GM18498 (cell line): ENCODE measurements around the gene DHRSX.
"Not testable (repeated sequence)": the region's sequence is repeated elsewhere in the genome, so short reads cannot be mapped to it uniquely, and the experiment has no call there.

Experiments used
- ATAC-seq: cut with Tn5 transposase; IDR thresholded peaks from one replicate; pipeline ENCODE4 v1.9.1; 2021; ENCODE audit warnings: mild to moderate bottlenecking, moderate library complexity; ENCODE audit not compliant: unreplicated experiment

The DHRSX gene

DNA sequence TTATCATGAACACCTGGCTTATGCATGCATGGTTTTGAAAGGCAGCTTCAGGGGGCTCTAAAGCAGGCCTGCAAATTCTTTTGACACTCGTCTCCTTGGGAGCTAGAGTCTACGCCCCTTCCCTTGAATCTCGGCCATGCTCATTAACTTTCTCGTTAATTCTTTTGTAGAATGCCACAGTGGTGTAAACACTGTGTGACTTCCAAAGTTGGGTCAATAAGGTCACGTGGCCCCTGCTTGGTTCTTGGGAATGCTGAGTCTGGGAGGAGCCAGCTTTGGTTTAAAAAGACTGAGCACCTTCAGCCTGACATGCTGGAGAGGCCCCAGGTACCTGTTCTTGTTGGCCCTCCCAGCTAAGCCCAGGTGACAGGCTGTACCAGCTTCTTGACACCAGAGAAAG, 228.4 kb downstream of the DHRSX start:
- no peak for ATAC-seq

- ATAC-seq, result not testable (repeated sequence)
Observed at GRCh38 chrX:2271595-2271994, 229.2 kb downstream of the DHRSX start.

GRCh38 chrX:2270783-2271182, 230.0 kb downstream of the DHRSX start:
- ATAC-seq, result not testable (repeated sequence)

- ATAC-seq, result no peak
Observed at GRCh38 chrX:2267890-2268289, 232.9 kb downstream of the DHRSX start.

- ATAC-seq, result no peak
Observed at GRCh38 chrX:2266445-2267349, 234.1 kb downstream of the DHRSX start.

- not testable (repeated sequence) for ATAC-seq
Observed at GRCh38 chrX:2265658-2266444, 234.9 kb downstream of the DHRSX start.

DNA sequence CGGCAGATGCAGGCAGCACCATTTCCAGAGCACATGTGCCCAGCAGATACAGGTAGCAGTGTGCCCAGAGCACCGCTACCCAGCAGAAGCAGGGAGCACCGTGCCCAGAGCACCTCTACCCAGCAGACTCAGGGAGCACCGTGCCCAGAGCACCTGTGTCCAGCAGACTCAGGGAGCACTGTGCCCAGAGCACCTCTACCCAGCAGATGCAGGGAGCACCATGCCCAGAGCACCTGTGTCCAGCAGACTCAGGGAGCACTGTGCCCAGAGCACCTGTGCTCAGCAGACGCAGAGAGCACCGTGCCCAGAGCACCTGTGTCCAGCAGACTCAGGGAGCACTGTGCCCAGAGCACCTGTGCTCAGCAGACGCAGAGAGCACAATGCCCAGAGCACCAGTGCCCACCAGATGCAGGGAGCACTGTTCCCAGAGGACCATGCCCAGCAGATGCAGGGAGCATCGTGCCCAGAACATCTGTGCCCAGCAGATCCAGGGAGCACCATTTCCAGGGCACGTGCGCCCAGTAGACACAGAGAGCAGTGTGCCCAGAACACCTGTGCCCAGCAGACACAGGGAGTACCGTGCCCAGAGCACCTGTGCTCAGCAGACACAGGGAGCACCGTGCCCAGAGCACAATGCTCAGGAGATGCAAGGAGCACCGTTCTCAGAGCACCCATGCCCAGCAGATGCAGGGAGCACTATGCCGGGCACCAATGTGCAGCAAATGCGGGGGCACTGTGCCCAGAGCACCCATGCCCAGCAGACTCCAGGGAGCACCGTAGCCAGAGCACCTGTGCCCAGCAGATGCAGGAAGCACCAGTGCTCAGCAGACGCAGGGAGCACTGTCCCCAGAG, 236.4 kb downstream of the DHRSX start:
- no peak for ATAC-seq

- no peak for ATAC-seq
Observed at GRCh38 chrX:2263203-2263602, 237.6 kb downstream of the DHRSX start.

DNA sequence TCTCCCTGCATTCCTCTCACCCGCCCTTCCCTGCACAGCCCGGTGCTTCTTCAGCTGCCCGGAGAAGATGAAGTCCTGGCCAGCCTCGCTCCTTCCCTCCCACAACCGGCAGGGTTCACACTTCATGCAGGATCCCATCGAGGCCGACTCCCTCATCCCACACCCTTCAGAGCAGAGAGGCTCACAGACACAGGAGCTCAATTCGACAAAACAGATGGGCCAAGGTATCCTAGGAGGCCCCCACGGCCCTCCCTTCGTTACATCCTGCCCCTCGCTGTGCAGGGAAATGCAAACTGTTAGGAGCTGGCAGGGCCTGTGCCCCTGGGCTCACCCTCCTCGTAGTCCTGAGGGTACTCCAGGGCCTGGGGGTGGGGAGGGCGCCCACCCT, 238.1 kb downstream of the DHRSX start:
- ATAC-seq, result no peak

- no peak for ATAC-seq
Observed at GRCh38 chrX:2261831-2262667, 238.7 kb downstream of the DHRSX start.

- no peak for ATAC-seq
Observed at GRCh38 chrX:2252331-2253065, 248.3 kb downstream of the DHRSX start.

DNA sequence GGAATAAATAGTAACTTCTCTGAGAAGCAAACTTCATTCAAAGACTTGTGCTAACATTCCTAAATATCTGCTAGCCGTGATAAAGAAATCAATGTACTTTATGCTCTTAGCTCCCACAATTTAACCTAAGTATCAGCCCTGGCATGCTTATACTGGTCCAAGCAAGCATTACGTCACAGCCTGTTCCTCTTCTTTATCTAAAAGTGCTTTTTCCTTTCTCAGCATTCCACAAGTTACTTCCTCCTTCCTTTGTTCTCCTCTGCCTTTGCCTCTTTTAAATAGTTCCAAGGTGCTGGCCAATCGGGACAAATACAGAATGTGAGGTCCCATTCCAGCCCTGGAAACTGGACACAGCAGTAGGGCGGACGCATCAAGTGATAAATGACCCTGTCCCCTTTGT, 249.6 kb downstream of the DHRSX start:
- ATAC-seq, result no peak

DNA sequence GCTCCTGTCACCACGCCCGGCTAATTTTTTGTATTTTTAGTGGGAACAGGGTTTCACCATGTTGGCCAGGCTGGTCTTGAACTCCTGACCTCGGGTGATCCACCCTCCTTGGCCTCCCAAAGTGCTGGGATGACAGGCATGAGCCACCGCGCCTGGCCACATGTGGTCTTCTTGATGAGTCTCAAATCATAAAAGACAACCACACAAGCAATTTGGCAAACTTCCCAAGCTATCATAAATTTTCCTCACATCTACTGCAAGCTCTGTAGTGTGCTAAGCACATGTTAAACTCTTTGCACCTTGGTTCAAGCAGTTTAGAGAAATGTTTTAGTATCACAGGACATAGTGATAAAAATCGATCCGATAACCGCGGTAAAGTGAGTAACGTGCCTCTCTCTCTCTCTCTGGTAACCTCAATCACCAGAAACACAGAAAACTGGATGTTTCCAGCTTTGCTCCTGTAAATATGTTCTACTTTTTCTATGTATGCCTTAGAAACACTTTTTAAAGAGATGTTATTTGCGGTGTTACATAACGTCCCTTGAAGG, 256.8 kb downstream of the DHRSX start:
- ATAC-seq, result no peak

DNA sequence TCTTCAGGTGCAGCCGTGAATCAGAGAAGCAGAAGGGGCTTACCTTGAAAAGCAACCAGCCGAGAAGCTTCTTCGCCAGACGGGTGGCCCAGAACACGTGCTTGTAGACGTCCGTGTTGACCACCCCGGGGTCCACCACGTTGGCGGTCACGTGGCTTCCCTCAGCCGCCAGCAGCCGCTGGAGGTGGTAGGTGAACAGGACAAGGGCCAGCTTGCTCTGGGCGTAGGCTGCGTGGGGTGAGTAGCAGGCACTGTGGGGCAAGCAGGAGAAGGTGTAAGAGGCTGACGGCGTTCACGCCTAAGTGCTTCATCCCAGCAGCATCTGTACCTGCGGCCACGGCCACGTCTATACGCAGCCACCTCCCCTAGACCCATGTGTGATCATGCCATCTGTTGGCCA, 257.8 kb downstream of the DHRSX start:
- ATAC-seq, result no peak

DNA sequence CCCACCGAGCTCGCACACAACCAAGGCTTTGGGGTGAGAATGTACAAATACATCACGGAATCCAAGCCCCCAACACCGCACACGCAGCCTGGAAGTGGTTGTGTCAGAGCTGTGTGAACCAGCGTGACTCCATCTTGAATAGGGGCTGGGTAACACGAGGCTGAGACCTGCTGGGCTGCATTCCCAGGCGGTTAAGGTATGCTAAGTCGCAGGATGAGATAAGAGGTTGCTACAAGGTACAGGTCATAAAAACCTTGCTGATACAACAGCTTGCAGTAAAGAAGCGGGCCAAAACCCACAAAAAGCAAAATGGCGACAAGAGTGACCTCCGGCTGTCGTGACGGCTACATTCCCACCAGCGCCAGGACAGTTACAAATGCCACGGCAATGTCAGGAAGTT, 258.4 kb downstream of the DHRSX start:
- no peak for ATAC-seq

DNA sequence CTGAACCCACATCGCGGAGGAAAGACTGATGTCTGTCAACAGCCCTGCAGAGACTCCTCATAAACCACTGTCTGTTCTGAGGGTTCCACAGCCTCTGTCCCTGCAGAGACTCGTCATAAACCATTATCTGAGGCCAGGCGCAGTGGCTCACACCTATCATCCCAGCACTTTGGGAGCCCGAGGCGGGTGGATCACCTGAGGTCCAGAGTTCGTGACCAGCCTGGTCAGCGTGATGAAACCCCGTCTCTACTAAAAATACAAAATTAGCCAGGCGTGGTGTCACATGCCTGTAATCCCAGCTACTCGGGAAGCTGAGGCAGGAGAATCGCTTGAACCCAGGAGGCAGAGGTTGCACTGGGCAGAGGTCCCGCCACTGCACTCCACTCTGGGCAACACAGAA, 259.3 kb downstream of the DHRSX start:
- not testable (repeated sequence) for ATAC-seq

DNA sequence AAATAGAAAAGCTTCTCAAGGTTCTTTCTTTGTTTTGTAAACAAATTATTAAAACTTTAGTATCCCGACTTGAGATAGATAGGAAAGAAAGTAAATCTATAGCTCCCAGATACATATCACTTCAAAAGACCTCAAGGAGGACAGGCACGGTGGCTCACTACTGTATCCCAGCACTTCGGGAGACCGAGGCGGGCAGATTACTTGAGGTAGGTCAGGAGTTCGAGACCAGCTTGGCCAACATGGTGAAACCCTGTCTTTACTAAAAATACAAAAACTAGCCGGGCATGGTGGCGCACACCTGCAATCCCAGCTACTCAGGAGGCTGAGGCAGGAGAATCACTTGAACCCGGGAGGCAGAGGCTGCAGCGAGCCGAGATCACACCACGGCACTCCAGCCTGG, 260.0 kb downstream of the DHRSX start:
- ATAC-seq, result not testable (repeated sequence)

GRCh38 chrX:2237976-2238375, 262.8 kb downstream of the DHRSX start:
- ATAC-seq, result no peak

DNA sequence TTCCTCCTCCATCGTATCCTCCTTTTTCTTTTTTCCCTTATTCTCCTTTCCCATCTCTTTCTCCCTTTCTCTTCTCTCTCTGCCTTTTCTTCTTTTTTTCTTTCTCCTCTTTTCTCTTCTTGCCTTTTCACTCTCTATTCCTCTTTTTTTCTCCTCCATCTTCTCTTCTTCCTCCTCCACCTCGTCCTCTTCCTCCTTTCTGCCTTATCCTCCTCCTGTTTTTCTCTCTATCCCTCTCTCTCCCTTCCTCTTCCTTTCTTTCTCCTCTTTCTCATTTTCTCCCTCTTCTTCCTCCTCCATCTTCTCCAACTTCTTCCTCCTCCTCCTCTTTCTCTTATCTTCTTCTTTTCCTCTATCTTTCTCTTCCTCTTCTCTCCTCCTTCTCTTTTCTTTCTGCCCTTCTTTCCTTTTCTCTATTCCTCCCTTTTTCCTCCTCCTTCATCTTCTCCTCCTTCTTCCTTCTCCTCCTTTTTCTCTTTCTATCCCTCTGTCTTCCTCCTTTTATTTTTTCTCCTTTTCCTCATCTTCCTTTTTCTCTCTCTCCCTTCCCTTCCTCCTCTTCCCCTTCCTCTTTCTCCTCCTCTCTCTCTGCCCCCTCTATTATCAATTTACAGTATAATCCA, 269.1 kb downstream of the DHRSX start:
- no peak for ATAC-seq
